HAP-1 (cell line): Measurements from ENCODE around the gene RASAL2.
A peak's percentile ranks its signal among the peaks of the same experiment; 100 is the strongest.

ENCODE experiments used
- DNase-seq, 2 experiments: peaks; one replicate each; pipeline ENCODE4 v3.0.0-alpha.2; 2016 to 2020; ENCODE audit warnings: low spot score in 2 of 2
- H3K27me3 ChIP-seq: fragments of 250-450 bp; sonication (Bioruptor Pico); 2 replicates; pipeline ENCODE4 v1.5.1; 2020; ENCODE audit warnings: low read depth, mild to moderate bottlenecking, moderate library complexity
- H3K36me3 ChIP-seq: fragments of 250-450 bp; sonication (Bioruptor Pico); replicated peaks from 2 replicates; pipeline ENCODE4 v1.5.1; 2020; ENCODE audit warnings: mild to moderate bottlenecking
- H3K4me1 ChIP-seq: fragments of 250-450 bp; sonication (Bioruptor Pico); 2 replicates; pipeline ENCODE4 v1.5.1; 2020; ENCODE audit warnings: mild to moderate bottlenecking
- H3K4me3 ChIP-seq: fragments of 250-450 bp; sonication (Bioruptor Pico); 2 replicates; pipeline ENCODE4 v1.5.1; 2020; ENCODE audit warnings: mild to moderate bottlenecking, moderate library complexity
- H3K9me3 ChIP-seq: fragments of 250-450 bp; sonication (Bioruptor Pico); 2 replicates; pipeline ENCODE4 v1.5.1; 2020; ENCODE audit warnings: mild to moderate bottlenecking, moderate library complexity
- in situ Hi-C: fragments of 300-500 bp; cut with MboI; formaldehyde crosslinking; loops from 3 replicates; pipeline ENCODE4 v1.14.3; 2020; ENCODE audit warnings: low sequenced_read_pairs, inconsistent platforms, mixed read lengths

RASAL2 gene

DNA sequence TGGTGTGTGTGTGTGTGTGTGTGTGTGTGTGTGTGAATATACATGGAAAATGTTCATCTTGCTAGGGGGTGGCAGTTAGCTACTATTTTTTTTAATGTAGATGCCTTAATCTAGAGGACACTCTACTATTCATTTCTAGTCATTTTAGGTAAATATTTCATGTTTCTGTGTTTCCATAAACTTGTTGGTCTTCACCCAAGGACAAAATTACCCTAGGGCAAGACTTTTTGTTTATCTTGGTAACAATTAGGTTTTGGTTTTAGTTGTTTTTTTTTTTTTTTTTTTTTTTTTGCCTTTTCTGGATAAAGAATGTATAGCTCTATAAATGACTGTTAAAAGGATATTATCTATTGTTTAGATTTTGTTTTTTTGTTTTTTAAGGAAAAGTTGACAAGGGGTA is 370.7 kb downstream of the RASAL2 start:
- Histone ChIP-seq H3K9me3 (no peaks in the 10 kb centered on the region), H3K4me1 (peaks cover 21% of the 10 kb centered on the region), H3K4me3 (no peak overlapping the region), H3K36me3 (peaks cover 7% of the 10 kb centered on the region; the same call in 1 of the 2 replicates), H3K27me3 (no peaks in the 10 kb centered on the region)
- in situ Hi-C loops = no loop called here
- DNase-seq = no peak

DNA sequence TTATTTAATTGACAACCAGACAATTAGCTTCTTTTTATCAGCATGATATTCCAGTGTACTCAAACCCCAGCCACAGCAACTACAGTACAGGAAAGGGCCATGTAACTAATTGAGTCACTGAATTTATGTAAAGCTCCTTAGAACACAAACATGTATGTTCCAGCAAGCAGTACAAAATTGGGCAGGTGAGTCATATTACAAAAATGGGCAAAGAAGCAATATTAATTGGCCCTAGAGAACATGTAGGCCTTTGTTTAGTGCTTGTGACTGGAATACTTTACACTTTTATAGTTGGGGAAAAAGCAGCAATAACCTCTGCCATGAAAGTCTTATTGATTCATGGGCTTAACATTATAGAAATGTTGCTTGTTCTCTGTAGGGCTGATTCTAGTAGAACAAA is 371.1 kb downstream of the RASAL2 start:
- Histone ChIP-seq H3K36me3 (peaks cover 7% of the 10 kb centered on the region; the same call in 1 of the 2 replicates), H3K27me3 (no peaks in the 10 kb centered on the region), H3K4me3 (no peak overlapping the region), H3K4me1 (peaks cover 19% of the 10 kb centered on the region), H3K9me3 (no peaks in the 10 kb centered on the region)
- in situ Hi-C loops = no loop called here
- no peak for DNase-seq

- in situ Hi-C loops = no loop called here
- H3K36me3 ChIP-seq = peaks cover 7% of the 10 kb centered on the region; the same call in 1 of the 2 replicates
Observed at GRCh38 chr1:178467837-178468236, 373.9 kb downstream of the RASAL2 start.

GRCh38 chr1:178470411-178470960 is 376.6 kb downstream of the RASAL2 start:
- Histone ChIP-seq H3K4me3 (no peak overlapping the region), H3K27me3 (no peaks in the 10 kb centered on the region), H3K36me3 (peaks cover 7% of the 10 kb centered on the region; the same call in 1 of the 2 replicates), H3K4me1 (peaks cover 2% of the 10 kb centered on the region; the same call in 1 of the 2 replicates), H3K9me3 (no peaks in the 10 kb centered on the region)
- in situ Hi-C loops = no loop called here
- peak; percentile 34 to 48 for DNase-seq

More at GRCh38 chr1:178467837-178468236, 373.9 kb downstream of the RASAL2 start:
- Histone ChIP-seq H3K4me3 (no peak overlapping the region), H3K27me3 (no peaks in the 10 kb centered on the region), H3K9me3 (no peaks in the 10 kb centered on the region), H3K4me1 (peaks cover 2% of the 10 kb centered on the region; the same call in 1 of the 2 replicates)
- DNase-seq = no peak

- Histone ChIP-seq H3K4me1 (peaks cover 13% of the 10 kb centered on the region), H3K4me3 (no peak overlapping the region), H3K9me3 (no peaks in the 10 kb centered on the region), H3K36me3 (peaks cover 6% of the 10 kb centered on the region; the same call in 1 of the 2 replicates), H3K27me3 (no peaks in the 10 kb centered on the region)
- DNase-seq = no peak
- in situ Hi-C loops = no loop called here
Observed at GRCh38 chr1:178472531-178472930, 378.6 kb downstream of the RASAL2 start.

GRCh38 chr1:178477373-178477772 is 383.5 kb downstream of the RASAL2 start:
- Histone ChIP-seq H3K27me3 (no peaks in the 10 kb centered on the region), H3K9me3 (no peaks in the 10 kb centered on the region), H3K4me3 (no peak overlapping the region), H3K36me3 (no peaks in the 10 kb centered on the region; the same call in 1 of the 2 replicates), H3K4me1 (peaks cover 14% of the 10 kb centered on the region)
- in situ Hi-C loops = no loop called here
- peak in 1 of 2 experiments; percentile 81 for DNase-seq

DNA sequence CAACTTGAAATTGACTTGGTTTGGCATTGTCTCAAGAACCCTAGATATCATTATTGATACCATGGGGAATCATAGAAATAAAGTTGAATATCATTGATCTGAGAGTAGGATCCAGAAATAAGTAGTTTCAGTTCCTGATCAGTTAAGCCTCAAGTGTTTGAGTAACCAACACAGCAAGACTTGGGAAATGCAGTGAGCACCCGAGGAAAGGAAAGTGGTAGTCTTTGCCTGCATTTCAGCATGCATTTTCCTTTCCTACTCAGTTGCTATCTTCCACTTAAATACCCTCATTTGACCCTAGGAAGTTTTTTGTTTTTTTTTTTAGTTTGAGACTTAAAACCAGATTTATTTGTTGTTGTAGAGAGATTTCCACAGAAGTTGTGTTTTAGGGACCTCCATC is 383.9 kb downstream of the RASAL2 start:
- H3K27me3 ChIP-seq = no peaks in the 10 kb centered on the region
- DNase-seq = no peak
- peaks cover 14% of the 10 kb centered on the region for H3K4me1 ChIP-seq
- H3K36me3 ChIP-seq = no peaks in the 10 kb centered on the region; the same call in 1 of the 2 replicates
- no peak overlapping the region for H3K4me3 ChIP-seq
- H3K9me3 ChIP-seq = no peaks in the 10 kb centered on the region
- in situ Hi-C loops = no loop called here

- Histone ChIP-seq H3K36me3 (no peaks in the 10 kb centered on the region), H3K27me3 (no peaks in the 10 kb centered on the region), H3K4me1 (no peaks in the 10 kb centered on the region), H3K9me3 (no peaks in the 10 kb centered on the region), H3K4me3 (no peak overlapping the region)
- DNase-seq = no peak
- in situ Hi-C loops = no loop called here
Observed at GRCh38 chr1:178483251-178483957, 389.5 kb downstream of the RASAL2 start.

DNA sequence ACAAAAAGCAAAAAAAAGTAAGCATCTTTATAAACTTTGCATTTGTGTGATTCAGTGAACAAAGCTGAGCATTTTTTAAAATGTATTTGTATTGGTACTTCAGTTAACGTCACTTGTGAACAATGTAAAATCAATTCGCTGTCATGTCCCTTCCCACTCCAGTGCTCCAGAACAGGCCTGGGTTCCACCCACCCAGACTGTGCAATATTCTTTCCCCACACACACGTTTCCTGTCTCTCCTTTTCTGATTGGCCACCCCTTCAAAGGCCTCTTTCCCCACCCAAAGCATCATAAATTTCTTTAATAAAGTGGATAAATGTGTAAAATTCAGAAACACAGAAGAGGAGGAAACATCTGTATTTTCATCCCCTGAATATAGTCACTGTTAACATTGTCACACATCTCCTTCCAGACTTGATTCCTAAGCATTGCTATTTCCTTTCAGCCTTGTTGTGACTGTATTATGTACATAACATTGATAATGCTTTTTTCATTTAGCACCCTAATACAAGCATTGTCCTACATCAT is 390.9 kb downstream of the RASAL2 start:
- H3K9me3 ChIP-seq = no peaks in the 10 kb centered on the region
- H3K4me1 ChIP-seq = no peaks in the 10 kb centered on the region
- in situ Hi-C loops = no loop called here
- H3K27me3 ChIP-seq = no peaks in the 10 kb centered on the region
- H3K36me3 ChIP-seq = no peaks in the 10 kb centered on the region
- no peak for DNase-seq
- H3K4me3 ChIP-seq = no peak overlapping the region

DNA sequence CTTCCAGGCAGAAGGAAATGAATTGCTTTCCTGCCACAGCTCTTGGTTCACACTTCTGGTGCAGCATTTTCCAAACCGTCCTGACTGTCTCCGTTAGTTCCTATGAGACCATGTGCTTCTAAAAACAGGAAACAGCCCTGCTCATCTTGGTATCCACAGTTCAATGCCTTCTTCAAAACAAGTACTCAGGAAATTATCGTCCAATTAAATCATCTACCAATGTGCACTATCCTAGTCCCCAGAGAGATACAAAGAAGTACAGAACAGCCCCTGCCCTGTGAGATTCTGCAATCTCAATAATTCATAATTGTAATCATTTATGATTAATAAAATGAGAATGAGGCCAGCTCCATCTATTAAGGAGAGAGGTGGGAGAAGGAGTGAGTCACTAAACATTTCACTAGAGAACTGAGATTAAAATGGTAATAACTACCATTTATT is 391.7 kb downstream of the RASAL2 start:
- H3K27me3 ChIP-seq = no peaks in the 10 kb centered on the region
- H3K36me3 ChIP-seq = no peaks in the 10 kb centered on the region
- no peaks in the 10 kb centered on the region for H3K4me1 ChIP-seq
- no peak overlapping the region for H3K4me3 ChIP-seq
- DNase-seq = no peak
- in situ Hi-C loops = no loop called here
- no peaks in the 10 kb centered on the region for H3K9me3 ChIP-seq

DNA sequence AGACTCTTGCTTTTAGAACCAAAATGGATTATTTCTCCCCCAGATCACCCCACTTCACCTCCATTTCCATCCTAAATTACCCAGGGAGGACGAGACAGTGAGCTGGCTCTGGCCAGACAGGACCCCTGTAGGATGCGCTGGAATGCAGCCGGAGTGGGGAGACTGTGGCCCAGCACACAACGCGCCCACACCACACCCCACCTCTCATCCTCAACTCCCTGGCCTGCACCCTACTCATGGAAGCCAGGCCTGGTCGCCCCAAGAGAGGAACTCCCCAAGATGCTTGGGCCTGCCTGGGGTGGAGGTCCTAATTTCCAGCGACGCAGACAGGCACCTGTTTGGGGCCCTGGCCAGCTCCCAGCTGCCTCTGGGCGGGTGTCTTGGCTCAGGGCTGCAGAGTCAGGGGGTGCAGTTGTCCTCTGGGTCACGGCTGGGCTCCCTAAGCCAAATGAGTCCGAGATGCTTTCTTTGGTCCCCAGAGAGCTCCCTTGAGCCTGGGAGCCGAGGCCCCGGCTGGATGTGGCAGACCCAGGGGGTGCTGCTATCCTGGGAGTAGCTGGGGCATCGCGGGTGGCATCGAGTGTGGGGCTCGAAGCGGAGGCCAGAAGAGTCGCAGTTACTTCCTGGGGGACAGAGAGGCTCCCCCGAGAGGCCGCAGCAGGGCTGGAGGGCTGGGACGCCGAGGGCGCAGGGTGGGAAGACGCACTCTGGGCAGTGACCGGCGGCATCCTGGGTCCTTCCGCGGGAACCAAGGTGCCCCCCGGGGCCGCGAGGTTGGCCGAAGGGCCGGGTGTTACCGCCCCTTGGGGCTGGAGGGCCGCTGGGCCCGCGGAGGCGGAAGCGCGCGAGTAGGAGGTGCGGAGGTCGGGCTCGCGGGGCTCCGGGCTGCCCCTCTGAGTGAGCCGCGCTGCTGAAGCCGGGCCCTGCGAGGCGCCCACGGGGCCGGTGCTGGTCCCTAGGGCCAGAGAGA is 392.5 kb downstream of the RASAL2 start:
- H3K9me3 ChIP-seq = no peaks in the 10 kb centered on the region
- in situ Hi-C loops = no loop called here
- DNase-seq = no peak
- no peaks in the 10 kb centered on the region for H3K27me3 ChIP-seq
- H3K4me1 ChIP-seq = no peaks in the 10 kb centered on the region
- no peaks in the 10 kb centered on the region for H3K36me3 ChIP-seq
- no peak overlapping the region for H3K4me3 ChIP-seq

DNA sequence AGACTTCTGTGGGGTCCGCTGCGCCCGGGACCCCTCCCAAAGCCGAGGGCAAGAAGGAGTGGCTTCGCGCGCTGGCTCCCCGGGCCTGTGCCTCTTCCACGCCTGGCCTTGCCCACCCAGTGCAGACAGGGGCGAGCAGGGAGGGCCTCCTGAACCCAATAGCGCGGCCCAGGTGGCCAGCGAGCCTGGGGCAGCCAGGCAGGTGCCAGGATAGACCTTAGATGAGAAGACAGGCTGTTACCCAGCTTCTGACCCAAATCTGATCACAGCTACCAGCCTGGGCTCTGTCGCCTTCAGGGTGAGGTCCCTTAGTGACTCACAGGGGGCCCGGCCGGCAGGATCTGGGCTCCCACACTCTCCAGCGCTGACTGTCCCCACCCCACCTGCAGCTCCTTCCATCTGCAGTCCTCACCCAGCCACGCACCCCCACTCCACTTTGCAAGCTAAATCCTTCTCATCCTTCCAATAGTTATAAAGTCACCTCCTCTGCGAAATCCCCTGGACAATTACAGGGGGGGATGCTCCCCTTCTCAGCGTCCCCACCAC is 393.2 kb downstream of the RASAL2 start:
- no peaks in the 10 kb centered on the region for H3K27me3 ChIP-seq
- no peak for DNase-seq
- H3K36me3 ChIP-seq = no peaks in the 10 kb centered on the region
- H3K4me1 ChIP-seq = no peaks in the 10 kb centered on the region
- in situ Hi-C loops = no loop called here
- H3K4me3 ChIP-seq = no peak overlapping the region
- no peaks in the 10 kb centered on the region for H3K9me3 ChIP-seq

DNA sequence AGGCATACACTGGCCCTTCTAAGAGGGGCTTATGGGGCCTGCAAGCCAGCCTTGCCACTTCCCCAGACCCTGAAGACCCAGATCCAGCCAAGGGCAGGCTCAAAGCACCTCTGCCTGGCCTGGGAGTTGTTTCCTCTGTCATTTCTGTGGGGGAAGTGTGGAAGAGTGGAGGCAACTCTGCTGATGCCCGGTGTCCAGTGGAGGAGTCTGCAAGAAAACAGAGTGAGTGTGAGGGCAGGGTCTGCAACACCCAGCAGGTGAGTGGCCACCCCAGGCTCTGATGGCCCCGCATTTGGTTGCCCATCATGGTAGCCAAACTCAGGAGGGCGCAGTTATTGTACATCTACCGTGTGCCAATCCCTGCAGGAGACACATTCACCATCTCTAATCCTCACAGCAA is 394.5 kb downstream of the RASAL2 start:
- Histone ChIP-seq H3K9me3 (no peaks in the 10 kb centered on the region), H3K4me3 (no peak overlapping the region), H3K27me3 (no peaks in the 10 kb centered on the region), H3K36me3 (no peaks in the 10 kb centered on the region), H3K4me1 (no peaks in the 10 kb centered on the region)
- no peak for DNase-seq
- in situ Hi-C loops = no loop called here
